GM12878 (cell line): ENCODE results near the gene TSPAN11.

Experiments used
- EED ChIP-seq: sonication (generic); IDR thresholded peaks from 2 replicates; pipeline ENCODE4 v1.6.1; 2016; ENCODE audit warnings: antibody characterized with exemption, low read depth
- EGR1 ChIP-seq, 2 experiments: IDR thresholded peaks; 1 replicate in 1 of 2; 2 replicates in 1 of 2; pipeline ENCODE4 v1.6.1; 2011 to 2012; ENCODE audit warnings: low read depth in 2 of 2, low read length in 2 of 2, borderline replicate concordance in 1 of 2, mild to moderate bottlenecking in 1 of 2, moderate library complexity in 1 of 2
- EP300 ChIP-seq, 2 experiments: fragments of 150-350 bp in 1 of 2; IDR thresholded peaks; 2 replicates each; pipeline ENCODE4 v1.6.1; 2011 to 2012; ENCODE audit warnings: low read depth in 2 of 2, low read length in 2 of 2, borderline replicate concordance in 1 of 2, improper control_type of control experiment in 1 of 2, inconsistent platforms in 1 of 2; ENCODE audit not compliant: control insufficient read depth in 1 of 2
- POLR2AphosphoS5 ChIP-seq: IDR thresholded peaks from 2 replicates; pipeline ENCODE4 v1.6.1; 2011; ENCODE audit warnings: mild to moderate bottlenecking, low read length, inconsistent platforms
- TAF1 ChIP-seq: IDR thresholded peaks from 2 replicates; pipeline ENCODE4 v1.6.1; 2011; ENCODE audit warnings: mild to moderate bottlenecking, low read depth, low read length, borderline replicate concordance

- TF ChIP-seq EP300 (IDR thresholded peaks at IDR 0.05; ENCODE audit: borderline replicate concordance in 1 of 2, control insufficient read depth in 1 of 2, low read depth in 2 of 2, low read length in 2 of 2): no peak
- no peak for TF ChIP-seq EED
- no peak for TF ChIP-seq POLR2AphosphoS5
- TF ChIP-seq EGR1 (IDR thresholded peaks at IDR 0.05; ENCODE audit: borderline replicate concordance in 1 of 2, low read depth in 2 of 2, low read length in 2 of 2): no peak
- no peak for TF ChIP-seq TAF1
These were observed 16.4 kb downstream of the TSPAN11 start for GRCh38 chr12:30942936-30943335.
